Glutamatergic neuron (in vitro differentiated cells): ENCODE data around the gene CLEC12A. TPM values are rescaled to one million over a fixed set of nuclear protein-coding genes. Genes with fewer than 3 reads are reported as not detected.
"Not testable (repeated sequence)": the region's sequence is repeated elsewhere in the genome, so short reads cannot be mapped to it uniquely, and the experiment has no call there.

Source experiments
- DNase-seq: peaks from one replicate; pipeline ENCODE4 v3.0.0; 2022
- H3K27ac Mint-ChIP-seq: one replicate; pipeline ENCODE4 v1.8.0; 2020; ENCODE audit warnings: mild to moderate bottlenecking, mixed read lengths, inconsistent platforms; ENCODE audit not compliant: unreplicated experiment
- H3K27me3 Mint-ChIP-seq: one replicate; pipeline ENCODE4 v1.8.0; 2020; ENCODE audit warnings: mild to moderate bottlenecking, moderate library complexity, mixed read lengths, inconsistent platforms; ENCODE audit not compliant: unreplicated experiment
- H3K36me3 Mint-ChIP-seq: one replicate; pipeline ENCODE4 v1.8.0; 2020; ENCODE audit warnings: mild to moderate bottlenecking, mixed read lengths, inconsistent platforms; ENCODE audit not compliant: unreplicated experiment
- H3K4me1 Mint-ChIP-seq: one replicate; pipeline ENCODE4 v1.8.0; 2020; ENCODE audit warnings: mild to moderate bottlenecking, low read depth, mixed read lengths, inconsistent platforms; ENCODE audit not compliant: unreplicated experiment
- H3K4me3 Mint-ChIP-seq: one replicate; pipeline ENCODE4 v1.8.0; 2020; ENCODE audit warnings: mild to moderate bottlenecking, mixed read lengths, inconsistent platforms; ENCODE audit not compliant: unreplicated experiment
- H3K9me3 Mint-ChIP-seq: one replicate; pipeline ENCODE4 v1.8.0; 2020; ENCODE audit warnings: mild to moderate bottlenecking, moderate library complexity, mixed read lengths, inconsistent platforms; ENCODE audit not compliant: unreplicated experiment
- total RNA-seq: library from RNA; stranded (reverse); fragmentation: NEBNext Ultra II Directional; extraction: Animal tissue kit (Norgen Biotek cat#: 25700); gene quantifications from one replicate; pipeline ENCODE4 v1.2.1, GENCODE V29; 2021; ENCODE audit not compliant: unreplicated experiment
- TF ChIP-seq, protein P1 (sequence below): fragments of 200-600 bp; sonication (generic); IDR thresholded peaks from one replicate; pipeline ENCODE4 v1.5.0; 2021; ENCODE audit not compliant: partially characterized antibody, unreplicated experiment

The CLEC12A gene
- total RNA-seq, 1 donor from 2014 or later: not detected

DNA sequence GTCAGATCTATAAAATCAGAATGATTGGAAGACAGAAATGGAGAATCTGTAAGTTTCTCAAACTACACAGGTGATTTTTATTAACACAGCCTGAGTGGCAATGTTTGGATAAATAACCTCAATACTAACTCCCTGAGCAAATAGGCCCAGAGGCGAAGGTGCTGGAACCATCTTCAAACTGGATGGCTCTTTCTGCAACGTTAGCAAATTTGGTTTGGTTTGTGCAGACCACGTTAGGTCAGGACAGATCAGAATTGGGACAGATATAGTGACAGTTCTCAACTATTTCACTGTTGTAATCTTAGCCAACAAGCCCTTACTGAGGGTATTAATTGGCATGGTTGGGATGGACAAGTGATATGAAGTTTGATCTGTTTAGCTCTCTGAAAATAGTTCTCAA lies 50.1 kb downstream of the CLEC12A start:
- H3K36me3 Mint-ChIP-seq: no peaks in the 10 kb centered on the region
- H3K27me3 Mint-ChIP-seq: peaks cover 2% of the 10 kb centered on the region
- H3K4me1 Mint-ChIP-seq: no peaks in the 10 kb centered on the region
- H3K9me3 Mint-ChIP-seq: no peaks in the 10 kb centered on the region
- TF ChIP-seq, protein P1, sequence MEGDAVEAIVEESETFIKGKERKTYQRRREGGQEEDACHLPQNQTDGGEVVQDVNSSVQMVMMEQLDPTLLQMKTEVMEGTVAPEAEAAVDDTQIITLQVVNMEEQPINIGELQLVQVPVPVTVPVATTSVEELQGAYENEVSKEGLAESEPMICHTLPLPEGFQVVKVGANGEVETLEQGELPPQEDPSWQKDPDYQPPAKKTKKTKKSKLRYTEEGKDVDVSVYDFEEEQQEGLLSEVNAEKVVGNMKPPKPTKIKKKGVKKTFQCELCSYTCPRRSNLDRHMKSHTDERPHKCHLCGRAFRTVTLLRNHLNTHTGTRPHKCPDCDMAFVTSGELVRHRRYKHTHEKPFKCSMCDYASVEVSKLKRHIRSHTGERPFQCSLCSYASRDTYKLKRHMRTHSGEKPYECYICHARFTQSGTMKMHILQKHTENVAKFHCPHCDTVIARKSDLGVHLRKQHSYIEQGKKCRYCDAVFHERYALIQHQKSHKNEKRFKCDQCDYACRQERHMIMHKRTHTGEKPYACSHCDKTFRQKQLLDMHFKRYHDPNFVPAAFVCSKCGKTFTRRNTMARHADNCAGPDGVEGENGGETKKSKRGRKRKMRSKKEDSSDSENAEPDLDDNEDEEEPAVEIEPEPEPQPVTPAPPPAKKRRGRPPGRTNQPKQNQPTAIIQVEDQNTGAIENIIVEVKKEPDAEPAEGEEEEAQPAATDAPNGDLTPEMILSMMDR: no peak
- H3K27ac Mint-ChIP-seq: no peak overlapping the region
- H3K4me3 Mint-ChIP-seq: no peak overlapping the region
- DNase-seq: no peak

DNA sequence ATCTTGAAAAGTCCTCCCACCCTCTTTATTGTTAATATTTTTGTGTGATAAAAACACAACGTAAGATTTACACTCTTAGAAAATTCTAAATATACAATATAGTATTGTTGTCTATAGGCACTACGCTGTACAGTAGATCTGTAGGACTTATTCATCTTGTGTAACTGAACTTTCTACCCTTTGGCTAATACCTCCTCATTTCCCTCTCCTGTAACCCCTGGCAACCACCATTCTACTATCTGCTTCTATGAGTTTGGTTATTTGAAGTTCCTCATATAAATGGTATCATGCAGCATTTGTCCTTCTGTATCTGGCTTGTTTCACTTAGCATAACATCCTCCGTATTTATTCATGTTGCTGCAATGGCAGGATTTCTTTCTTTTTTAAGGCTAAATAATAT lies 54.0 kb downstream of the CLEC12A start:
- Mint-ChIP-seq H3K4me3 (no peak overlapping the region), H3K27ac (no peak overlapping the region), H3K4me1 (no peaks in the 10 kb centered on the region), H3K36me3 (no peaks in the 10 kb centered on the region), H3K27me3 (peaks cover 2% of the 10 kb centered on the region), H3K9me3 (no peaks in the 10 kb centered on the region)
- TF ChIP-seq, protein P1: no peak
- DNase-seq: no peak

DNA sequence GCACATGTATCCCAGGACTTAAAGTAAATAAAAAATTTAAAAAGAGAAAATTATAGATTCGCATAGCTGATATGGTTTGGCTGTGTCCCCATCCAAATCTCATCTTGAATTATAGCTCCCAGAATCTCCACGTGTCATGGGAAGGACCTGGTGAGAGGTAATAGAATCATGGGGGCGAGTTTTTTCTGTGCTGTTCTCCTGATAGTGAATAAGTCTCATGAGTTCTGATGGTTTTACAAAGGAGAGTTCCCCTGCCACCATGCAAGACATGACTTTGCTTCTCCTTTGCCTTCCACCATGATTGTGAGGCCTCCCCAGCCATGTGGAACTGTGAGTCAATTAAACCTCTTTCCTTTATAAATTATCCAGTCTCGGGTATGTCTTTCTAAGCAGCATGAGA lies 55.5 kb downstream of the CLEC12A start:
- H3K9me3 Mint-ChIP-seq, H3K27me3 Mint-ChIP-seq, DNase-seq, H3K4me3 Mint-ChIP-seq, H3K36me3 Mint-ChIP-seq, H3K4me1 Mint-ChIP-seq, H3K27ac Mint-ChIP-seq: not testable (repeated sequence)

DNA sequence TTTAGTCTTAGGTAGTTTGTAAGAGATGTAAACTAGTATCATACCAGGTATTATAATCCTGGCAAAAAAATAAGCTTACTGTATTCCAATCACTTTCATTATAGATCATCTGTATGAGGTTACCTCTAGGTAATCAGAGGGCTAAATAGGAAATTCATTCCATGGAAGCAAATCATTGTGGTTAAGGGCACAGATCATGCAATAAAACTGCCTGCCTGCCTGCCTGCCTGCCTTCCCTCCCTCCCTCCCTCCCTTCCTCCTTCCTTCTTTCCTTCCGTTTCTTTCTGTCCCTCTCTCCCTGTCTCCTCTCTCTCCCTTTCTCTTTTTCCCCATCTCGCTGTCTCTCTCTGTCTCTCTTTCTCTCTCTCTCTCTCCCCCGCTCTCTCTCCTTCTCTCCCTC lies 56.1 kb downstream of the CLEC12A start:
- H3K27ac Mint-ChIP-seq: no peak overlapping the region
- DNase-seq: no peak
- H3K4me3 Mint-ChIP-seq: no peak overlapping the region
- no peaks in the 10 kb centered on the region for H3K9me3 Mint-ChIP-seq
- H3K27me3 Mint-ChIP-seq: peaks cover 4% of the 10 kb centered on the region
- H3K36me3 Mint-ChIP-seq: no peaks in the 10 kb centered on the region
- no peaks in the 10 kb centered on the region for H3K4me1 Mint-ChIP-seq
- TF ChIP-seq, protein P1: no peak

DNA sequence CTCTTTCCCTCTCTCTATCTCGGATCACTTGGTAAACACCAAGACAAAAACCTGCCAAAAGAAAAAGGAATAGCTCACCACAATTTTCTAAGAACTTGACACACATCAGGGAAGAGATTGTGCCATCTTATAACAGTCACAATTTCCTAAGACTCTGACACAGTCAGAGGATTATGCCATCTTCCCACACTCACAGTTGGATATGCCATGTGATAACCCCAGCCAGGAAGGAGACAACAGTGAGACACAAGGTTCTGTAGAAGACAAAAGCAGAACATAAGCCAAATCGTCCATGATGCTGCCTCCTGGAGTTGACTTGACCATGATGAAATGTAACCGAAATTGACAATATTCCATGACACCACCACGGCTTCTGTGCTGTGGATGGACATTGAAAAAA lies 56.5 kb downstream of the CLEC12A start:
- Mint-ChIP-seq H3K4me3 (no peak overlapping the region), H3K36me3 (no peaks in the 10 kb centered on the region), H3K27ac (no peak overlapping the region), H3K4me1 (no peaks in the 10 kb centered on the region), H3K9me3 (no peaks in the 10 kb centered on the region), H3K27me3 (peaks cover 4% of the 10 kb centered on the region)
- DNase-seq: no peak
- TF ChIP-seq, protein P1: no peak

DNA sequence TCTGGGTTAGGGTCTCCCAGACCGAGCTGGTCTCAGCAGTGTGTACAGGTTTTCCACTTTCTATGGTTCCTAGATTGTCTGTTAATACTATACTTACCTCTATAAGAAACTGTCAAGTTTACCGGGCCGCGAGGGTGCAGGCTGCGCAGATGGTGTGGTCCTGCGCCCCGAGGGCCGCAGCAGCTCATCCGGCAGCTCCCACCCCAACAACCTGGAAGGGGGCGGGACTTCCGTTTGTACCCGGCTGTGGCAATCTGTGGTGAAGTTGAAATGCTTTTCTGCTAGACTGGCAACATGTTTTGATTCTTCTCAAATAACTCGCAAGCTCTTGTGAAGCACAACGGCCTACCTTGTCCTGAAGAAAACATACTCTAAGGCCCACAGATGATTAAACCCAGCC lies 59.2 kb downstream of the CLEC12A start, which contains the start of gene CLEC9A:
TSS of gene CLEC9A (plus strand) at position 237 of the 400 bp plus-strand sequence. CDS start 22,006 bp downstream, outside the sequence.
- TF ChIP-seq, protein P1: no peak
- H3K27me3 Mint-ChIP-seq: peaks cover 2% of the 10 kb centered on the region
- H3K4me1 Mint-ChIP-seq: no peaks in the 10 kb centered on the region
- no peak for DNase-seq
- no peaks in the 10 kb centered on the region for H3K9me3 Mint-ChIP-seq
- H3K27ac Mint-ChIP-seq: no peak within 1 kb of the TSS
- no peak within 1 kb of the TSS for H3K4me3 Mint-ChIP-seq
- no peaks in the 10 kb centered on the region for H3K36me3 Mint-ChIP-seq
